Hematopoietic multipotent progenitor cell treated with erythropoietin and hydrocortisone succinate and interleukin-3 and kit ligand, for 17 days (in vitro differentiated cells): ENCODE measurements around the gene SBNO2.
"Not testable (repeated sequence)": the region's sequence is repeated elsewhere in the genome, so short reads cannot be mapped to it uniquely, and the experiment has no call there.

Experiments used
- DNase-seq: peaks from one replicate; pipeline ENCODE4 v3.0.0-alpha.2; 2015; ENCODE audit warnings: low spot score

The SBNO2 gene

GRCh38 chr19:1206150-1206863, 32.2 kb upstream of the SBNO2 start:
- no peak for DNase-seq

- peak; percentile 98 for DNase-seq
These were observed 31.3 kb upstream of the SBNO2 start, which contains the start of gene STK11 for GRCh38 chr19:1205114-1206099. Gene STK11 (plus strand): TSS chr19:1205778. CDS start chr19:1206914, 1,136 bp downstream.

- DNase-seq: not testable (repeated sequence)
These were observed 26.5 kb upstream of the SBNO2 start for GRCh38 chr19:1200614-1201013.

- no peak for DNase-seq
These were observed 25.5 kb upstream of the SBNO2 start for GRCh38 chr19:1199531-1199930.

- no peak for DNase-seq
These were observed 15.4 kb upstream of the SBNO2 start for GRCh38 chr19:1189419-1189818.

- DNase-seq: no peak
These were observed 9.6 kb upstream of the SBNO2 start for GRCh38 chr19:1183543-1184172.

- DNase-seq: no peak
These were observed 8.7 kb upstream of the SBNO2 start for GRCh38 chr19:1182727-1183126.

GRCh38 chr19:1182068-1182467, 8.0 kb upstream of the SBNO2 start:
- no peak for DNase-seq

GRCh38 chr19:1181606-1182005, 7.5 kb upstream of the SBNO2 start:
- DNase-seq: no peak

GRCh38 chr19:1177322-1178114, 3.5 kb upstream of the SBNO2 start:
- no peak for DNase-seq

- peak; percentile 9 for DNase-seq
These were observed 766 bp downstream of the SBNO2 start for GRCh38 chr19:1173159-1173844.

- no peak for DNase-seq
These were observed 1.5 kb downstream of the SBNO2 start for GRCh38 chr19:1172353-1173158.

- DNase-seq: no peak
These were observed 2.2 kb downstream of the SBNO2 start for GRCh38 chr19:1171755-1172352.

GRCh38 chr19:1170938-1171754, 2.9 kb downstream of the SBNO2 start:
- DNase-seq: no peak

GRCh38 chr19:1169921-1170885, 3.9 kb downstream of the SBNO2 start:
- no peak for DNase-seq

- no peak for DNase-seq
These were observed 4.7 kb downstream of the SBNO2 start for GRCh38 chr19:1169411-1169791.

- DNase-seq: no peak
These were observed 5.3 kb downstream of the SBNO2 start for GRCh38 chr19:1168572-1169410.
